Measurements from ENCODE around the gene CCDC110.

GRCh38 chr4:185456131-185456530 is 15.4 kb downstream of the CCDC110 start:
- no peak for TF ChIP-seq CTCF (IDR thresholded peaks at IDR 0.05)
- no peak for TF ChIP-seq POLR2AphosphoS5 (IDR thresholded peaks at IDR 0.05)
- TF ChIP-seq POLR2A (IDR thresholded peaks at IDR 0.05) = no peak
